ENCODE data around the gene PTPRR. TPM values are rescaled to one million over a fixed set of nuclear protein-coding genes. Genes with fewer than 3 reads are reported as not detected.

PTPRR gene
- total RNA-seq, 1 donor from 2014 or later, result 0.55 TPM

- DNase-seq (no peak), ATAC-seq (no peak)
- intact Hi-C loops (cut with micrococcal nuclease), result loop anchor here (5.0 kb wide), 2 partner anchors 132 to 842 kb away; no protein-coding TSS in a partner anchor
Measured at GRCh38 chr12:70724444-70724843, 196.1 kb downstream of the PTPRR start.

- DNase-seq (no peak), ATAC-seq (peak; percentile 58)
- intact Hi-C loops (cut with micrococcal nuclease), result loop anchor here (5.0 kb wide), 2 partner anchors 130 to 840 kb away; no protein-coding TSS in a partner anchor
Measured at GRCh38 chr12:70722584-70723343, 197.8 kb downstream of the PTPRR start.

GRCh38 chr12:70721656-70722357 lies 198.7 kb downstream of the PTPRR start:
- DNase-seq, result no peak
- intact Hi-C loops (cut with micrococcal nuclease), result loop anchor here (5.0 kb wide), 2 partner anchors 130 to 840 kb away; no protein-coding TSS in a partner anchor
- peak; percentile 58 for ATAC-seq

GRCh38 chr12:70721216-70721615 lies 199.3 kb downstream of the PTPRR start:
- intact Hi-C loops (cut with micrococcal nuclease), result loop anchor here (5.0 kb wide), 2 partner anchors 129 to 839 kb away; no protein-coding TSS in a partner anchor
- DNase-seq (no peak), ATAC-seq (no peak)

GRCh38 chr12:70719672-70720420 lies 200.7 kb downstream of the PTPRR start:
- intact Hi-C loops (cut with micrococcal nuclease), result loop anchor here (5.0 kb wide), 2 partner anchors 128 to 838 kb away; no protein-coding TSS in a partner anchor

GRCh38 chr12:70719071-70719470 lies 201.5 kb downstream of the PTPRR start:
- intact Hi-C loops (cut with micrococcal nuclease), result no loop called here
- DNase-seq, result no peak
- peak; percentile 54 for ATAC-seq

More at GRCh38 chr12:70719672-70720420, 200.7 kb downstream of the PTPRR start:
- DNase-seq (peak; percentile 58), ATAC-seq (peak; percentile 72)

GRCh38 chr12:70711831-70712230 lies 208.7 kb downstream of the PTPRR start:
- ATAC-seq (no peak), DNase-seq (no peak)
- intact Hi-C loops (cut with micrococcal nuclease), result no loop called here

GRCh38 chr12:70709022-70709421 lies 211.5 kb downstream of the PTPRR start:
- DNase-seq, result no peak
- ATAC-seq, result no peak
- intact Hi-C loops (cut with micrococcal nuclease), result no loop called here

GRCh38 chr12:70706611-70707010 lies 213.9 kb downstream of the PTPRR start:
- intact Hi-C loops (cut with micrococcal nuclease), result no loop called here
- ATAC-seq (no peak), DNase-seq (no peak)

- intact Hi-C loops (cut with micrococcal nuclease), result no loop called here
- ATAC-seq, result no peak
Measured at GRCh38 chr12:70698345-70698744, 222.2 kb downstream of the PTPRR start.

GRCh38 chr12:70695361-70696023 lies 225.0 kb downstream of the PTPRR start:
- ATAC-seq (peak; percentile 13), DNase-seq (no peak)
- intact Hi-C loops (cut with micrococcal nuclease), result no loop called here

More at GRCh38 chr12:70698345-70698744, 222.2 kb downstream of the PTPRR start:
- DNase-seq, result no peak

- ATAC-seq (no peak), DNase-seq (no peak)
- intact Hi-C loops (cut with micrococcal nuclease), result no loop called here
Measured at GRCh38 chr12:70692681-70693288, 227.8 kb downstream of the PTPRR start.

- DNase-seq (no peak), ATAC-seq (peak; percentile 41)
- intact Hi-C loops (cut with micrococcal nuclease), result no loop called here
Measured at GRCh38 chr12:70691018-70691672, 229.4 kb downstream of the PTPRR start.

- ATAC-seq (no peak), DNase-seq (no peak)
- intact Hi-C loops (cut with micrococcal nuclease), result no loop called here
Measured at GRCh38 chr12:70686907-70687306, 233.6 kb downstream of the PTPRR start.

- no peak for ATAC-seq
- intact Hi-C loops (cut with micrococcal nuclease), result no loop called here
- no peak for DNase-seq
Measured at GRCh38 chr12:70686299-70686698, 234.2 kb downstream of the PTPRR start.

- ATAC-seq (no peak), DNase-seq (no peak)
- intact Hi-C loops (cut with micrococcal nuclease), result no loop called here
Measured at GRCh38 chr12:70683976-70684375, 236.6 kb downstream of the PTPRR start.

- DNase-seq (no peak), ATAC-seq (no peak)
- intact Hi-C loops (cut with micrococcal nuclease), result no loop called here
Measured at GRCh38 chr12:70671698-70672097, 248.8 kb downstream of the PTPRR start.

GRCh38 chr12:70670948-70671347 lies 249.6 kb downstream of the PTPRR start:
- intact Hi-C loops (cut with micrococcal nuclease), result no loop called here
- ATAC-seq, result no peak
- no peak for DNase-seq
